H1 (cell line): ENCODE results near the gene GPSM3. TPM values are rescaled to one million over a fixed set of nuclear protein-coding genes. Genes with fewer than 3 reads are reported as not detected.

Experiments
- CTCF ChIA-PET: fragments of 300-600 bp; sonication (Branson Sonifier 250); formaldehyde crosslinking; loops from one replicate; lab custom pipeline; 2021; ENCODE audit not compliant: partially characterized antibody; lab: Charles Lee
- POLR2A ChIA-PET: fragments of 300-600 bp; sonication (Branson Sonifier 250); formaldehyde crosslinking; loops from one replicate; lab custom pipeline; 2021; ENCODE audit warnings: inconsistent platforms; ENCODE audit not compliant: partially characterized antibody; lab: Charles Lee
- DNase-seq, 2 experiments: peaks; one replicate each; pipeline versions ENCODE4 v3.0.0 to v3.0.0-alpha.2; 2010 to 2022; ENCODE audit warnings: low spot score in 2 of 2, low read depth in 1 of 2, mixed read lengths in 1 of 2
- FAIRE-seq: peaks from 2 replicates; lab custom pipeline; 2011; peaks lifted over from hg19 to GRCh38; lab: Jason Lieb, UNC
- H2AFZ ChIP-seq: 2 replicates; pipeline ENCODE4 v1.8.1; 2012; ENCODE audit warnings: low read length, inconsistent platforms
- H2AK5ac ChIP-seq: 2 replicates; pipeline ENCODE4 v1.6.1; 2013; ENCODE audit warnings: low read depth, low read length
- H2BK120ac ChIP-seq: replicated peaks from 2 replicates; pipeline ENCODE3; 2013; ENCODE audit warnings: low read depth, low read length, inconsistent platforms
- H2BK12ac ChIP-seq: 2 replicates; pipeline ENCODE4 v1.6.1; 2013; ENCODE audit warnings: low read depth, low read length
- H2BK15ac ChIP-seq: 2 replicates; pipeline ENCODE4 v1.6.1; 2013; ENCODE audit warnings: low read length
- H2BK20ac ChIP-seq: 2 replicates; pipeline ENCODE4 v1.6.1; 2013; ENCODE audit warnings: low read length
- H2BK5ac ChIP-seq: 2 replicates; pipeline ENCODE4 v1.6.1; 2013; ENCODE audit warnings: low read depth, low read length
- H3K14ac ChIP-seq: 2 replicates; pipeline ENCODE4 v1.6.1; 2013; ENCODE audit warnings: inconsistent platforms; ENCODE audit not compliant: insufficient read length
- H3K18ac ChIP-seq: 2 replicates; pipeline ENCODE4 v1.6.1; 2013; ENCODE audit warnings: low read length; ENCODE audit errors: extremely low read depth
- H3K23ac ChIP-seq: 2 replicates; pipeline ENCODE4 v1.6.1; 2013; ENCODE audit warnings: inconsistent platforms; ENCODE audit not compliant: insufficient read length
- H3K23me2 ChIP-seq: 2 replicates; pipeline ENCODE4 v1.6.1; 2013; ENCODE audit warnings: low read depth, low read length
- H3K27ac ChIP-seq: 2 replicates; pipeline ENCODE4 v1.6.1; 2011; ENCODE audit warnings: low read depth, low read length, inconsistent platforms
- H3K27me3 ChIP-seq, 4 experiments: replicated peaks in 1 of 4; 1 replicate in 1 of 4; 2 replicates in 3 of 4; pipeline versions ENCODE4 v1.6.1 to v1.8.1; 2011 to 2013; ENCODE audit warnings: low read length in 3 of 4, mild to moderate bottlenecking in 3 of 4, inconsistent platforms in 2 of 4, mixed read lengths in 2 of 4, moderate library complexity in 1 of 4; ENCODE audit not compliant: control insufficient read depth in 3 of 4, insufficient read depth in 3 of 4; ENCODE audit errors: extremely low read depth in 1 of 4
- H3K36me3 ChIP-seq, 4 experiments: 2 replicates each; pipeline versions ENCODE4 v1.6.1 to v1.8.1; 2011 to 2013; ENCODE audit warnings: mild to moderate bottlenecking in 4 of 4, low read length in 3 of 4, moderate library complexity in 2 of 4, control low read depth in 1 of 4, inconsistent platforms in 1 of 4; ENCODE audit not compliant: insufficient read depth in 4 of 4, control insufficient read depth in 2 of 4
- H3K4ac ChIP-seq: replicated peaks from 2 replicates; pipeline ENCODE3; 2013; ENCODE audit warnings: low read length, low read depth, mixed read lengths, inconsistent platforms; ENCODE audit not compliant: insufficient read length
- H3K4me1 ChIP-seq, 4 experiments: replicated peaks in 1 of 4; 1 replicate in 1 of 4; 2 replicates in 3 of 4; pipeline versions ENCODE4 v1.6.1 to v1.8.1; 2011 to 2013; ENCODE audit warnings: low read length in 3 of 4, inconsistent platforms in 2 of 4, mixed read lengths in 1 of 4; ENCODE audit not compliant: insufficient read depth in 4 of 4, control insufficient read depth in 3 of 4
- H3K4me2 ChIP-seq, 2 experiments: 2 replicates each; pipeline versions ENCODE4 v1.6.1 to v1.8.1; 2011 to 2013; ENCODE audit warnings: low read depth in 2 of 2, low read length in 2 of 2, control low read depth in 1 of 2, inconsistent platforms in 1 of 2, mild to moderate bottlenecking in 1 of 2; ENCODE audit not compliant: insufficient read depth in 1 of 2
- H3K4me3 ChIP-seq, 4 experiments: fragments of 200-600, 300-600 bp in 1 of 4; sonication (generic), shearing (Covaris generic), sonication (Bioruptor Twin) in 1 of 4; 2 replicates each; pipeline versions ENCODE4 v1.5.1 to v1.8.1; 2011 to 2016; ENCODE audit warnings: low read length in 4 of 4, low read depth in 3 of 4, control low read depth in 2 of 4, inconsistent platforms in 2 of 4, mild to moderate bottlenecking in 2 of 4, mixed read lengths in 1 of 4, moderate library complexity in 1 of 4; ENCODE audit not compliant: insufficient read depth in 2 of 4; ENCODE audit errors: extremely low read depth in 1 of 4
- H3K56ac ChIP-seq: replicated peaks from 2 replicates; pipeline ENCODE3; 2013; ENCODE audit warnings: low read depth, mild to moderate bottlenecking, mixed read lengths, low read length, inconsistent platforms; ENCODE audit not compliant: insufficient read length
- H3K79me1 ChIP-seq: 2 replicates; pipeline ENCODE4 v1.6.1; 2013; ENCODE audit warnings: low read depth, low read length, control low read depth
- H3K79me2 ChIP-seq, 2 experiments: 2 replicates each; pipeline versions ENCODE4 v1.6.1 to v1.8.1; 2012 to 2013; ENCODE audit warnings: low read length in 2 of 2, mild to moderate bottlenecking in 2 of 2, inconsistent platforms in 1 of 2; ENCODE audit not compliant: insufficient read depth in 2 of 2, control insufficient read depth in 1 of 2
- H3K9ac ChIP-seq, 4 experiments: replicated peaks in 1 of 4; 1 replicate in 1 of 4; 2 replicates in 3 of 4; pipeline versions ENCODE4 v1.6.1 to v1.8.1; 2011 to 2013; ENCODE audit warnings: low read depth in 3 of 4, low read length in 3 of 4, control low read depth in 2 of 4, mild to moderate bottlenecking in 2 of 4, moderate library complexity in 2 of 4, inconsistent platforms in 1 of 4; ENCODE audit errors: extremely low read depth in 1 of 4
- H3K9me3 ChIP-seq, 2 experiments: 2 replicates each; pipeline versions ENCODE4 v1.6.1 to v1.8.1; 2012 to 2013; ENCODE audit warnings: mild to moderate bottlenecking in 2 of 2, moderate library complexity in 2 of 2, control low read depth in 1 of 2, inconsistent platforms in 1 of 2, low read depth in 1 of 2, low read length in 1 of 2, mixed read lengths in 1 of 2; ENCODE audit not compliant: insufficient read depth in 2 of 2
- H4K20me1 ChIP-seq, 2 experiments: replicated peaks in 1 of 2; 2 replicates each; pipeline versions ENCODE3 to v1.8.1; 2011 to 2013; ENCODE audit warnings: inconsistent platforms in 2 of 2, low read length in 2 of 2, mild to moderate bottlenecking in 1 of 2; ENCODE audit not compliant: insufficient read depth in 2 of 2, control insufficient read depth in 1 of 2
- H4K5ac ChIP-seq: 2 replicates; pipeline ENCODE4 v1.6.1; 2013; ENCODE audit warnings: low read length, low read depth, mixed read lengths, inconsistent platforms; ENCODE audit not compliant: insufficient read length
- H4K8ac ChIP-seq: 2 replicates; pipeline ENCODE4 v1.8.0; 2013; ENCODE audit warnings: mild to moderate bottlenecking, moderate library complexity, low read length, inconsistent platforms; ENCODE audit not compliant: insufficient read depth; ENCODE audit errors: extremely low read depth
- H4K91ac ChIP-seq: replicated peaks from 2 replicates; pipeline ENCODE3; 2013; ENCODE audit warnings: low read length, mixed read lengths, inconsistent platforms; ENCODE audit not compliant: insufficient read length
- CHD2 ChIP-seq: IDR thresholded peaks from 2 replicates; pipeline ENCODE4 v1.6.1; 2012; ENCODE audit warnings: low read length, improper control_type of control experiment
- CTCF ChIP-seq, 3 experiments: IDR thresholded peaks; 1 replicate in 2 of 3; 2 replicates in 1 of 3; pipeline versions ENCODE4 v1.5.1 to v1.6.1; 2011; ENCODE audit warnings: low read length in 3 of 3, mild to moderate bottlenecking in 3 of 3, inconsistent platforms in 2 of 3, low read depth in 1 of 3, moderate library complexity in 1 of 3; ENCODE audit not compliant: insufficient read depth in 1 of 3; ENCODE audit errors: control extremely low read depth in 1 of 3
- JUN ChIP-seq: IDR thresholded peaks from 2 replicates; pipeline ENCODE4 v1.6.1; 2011; ENCODE audit warnings: low read depth, mild to moderate bottlenecking, improper control_type of control experiment, low read length
- POLR2A ChIP-seq, 2 experiments: IDR thresholded peaks; 1 replicate in 1 of 2; 2 replicates in 1 of 2; pipeline ENCODE4 v1.6.1; 2011; ENCODE audit warnings: low read depth in 2 of 2, low read length in 2 of 2, mild to moderate bottlenecking in 2 of 2; ENCODE audit errors: control extremely low read depth in 1 of 2
- RAD21 ChIP-seq, 2 experiments: IDR thresholded peaks in 1 of 2; conservative IDR thresholded peaks in 1 of 2; 2 replicates each; pipeline ENCODE4 v1.6.1; 2011; ENCODE audit warnings: low read depth in 2 of 2, low read length in 2 of 2, improper control_type of control experiment in 1 of 2, inconsistent platforms in 1 of 2, mild to moderate bottlenecking in 1 of 2, moderate library complexity in 1 of 2
- SP2 ChIP-seq: IDR thresholded peaks from 2 replicates; pipeline ENCODE4 v1.6.1; 2012; ENCODE audit warnings: mild to moderate bottlenecking, low read length, inconsistent platforms
- TAF1 ChIP-seq: IDR thresholded peaks from 2 replicates; pipeline ENCODE4 v1.6.1; 2011; ENCODE audit warnings: mild to moderate bottlenecking, low read depth, low read length
- TEAD4 ChIP-seq: IDR thresholded peaks from 2 replicates; pipeline ENCODE4 v1.6.1; 2012; ENCODE audit warnings: low read depth, low read length, inconsistent platforms, mixed read lengths
- WGBS, 2 experiments: shearing (Covaris generic) in 1 of 2; methylation state at CpG; one replicate each; pipeline versions ENCODE4 v1.1.6 to v1.1.7; 2013 to 2015; ENCODE audit warnings: low lambda C conversion rate in 2 of 2, mixed read lengths in 2 of 2, inconsistent platforms in 1 of 2, low coverage in 1 of 2, missing lambda C conversion rate in 1 of 2; ENCODE audit not compliant: insufficient replicate concordance in 2 of 2, insufficient coverage in 1 of 2, insufficient read length in 1 of 2; ENCODE audit errors: extremely low coverage in 1 of 2, missing lambda C conversion rate in 1 of 2; 5-methylcytosine and 5-hydroxymethylcytosine counted together
- polyA plus RNA-seq, 7 experiments: library from polyadenylated mRNA; depleted of rRNA in 3 of 7; stranded (reverse) in 5 of 7; unstranded in 2 of 7; fragments of >200 nt in 5 of 7; fragments of 200-250 nt in 2 of 7; gene quantifications; 1 replicate in 5 of 7; 2 replicates in 1 of 7; 4 replicates in 1 of 7; pipeline versions ENCODE4 v1.2.1 to v1.2.3, GENCODE V29; 2011 to 2013; ENCODE audit warnings: missing spikeins in 2 of 7, mixed read lengths in 2 of 7
- total RNA-seq: library from RNA; stranded (reverse); fragmentation: NEBNext Ultra II Directional; extraction: Animal tissue kit (Norgen Biotek cat#: 25700); gene quantifications from 2 replicates; pipeline ENCODE4 v1.2.1, GENCODE V29; 2021

The GPSM3 gene
- total and polyA plus RNA-seq, 2 of the 8 experiments (the other 6 are each of a cell fraction or from before 2014, with no cell fraction given) = 6.6 to 9.8 TPM

GRCh38 chr6:32194825-32195651 lies 2.6 kb upstream of the GPSM3 start:
- Histone ChIP-seq H2AK5ac (peak overlapping the region; percentile 97), H3K79me1 (no peaks in the 10 kb centered on the region; the same call in 1 of the 2 replicates), H3K14ac (no peak overlapping the region), H2BK15ac (no peak overlapping the region), H3K23me2 (peaks cover 7% of the 10 kb centered on the region; the same call in 1 of the 2 replicates), H3K4me3 (peak overlapping the region; percentile 36 to 61 (median 58); a peak in 7 of 8 replicates), H3K4ac (peak overlapping the region; percentile 61), H3K79me2 (no peaks in the 10 kb centered on the region; a peak in 1 of 4 replicates), H4K5ac (peak overlapping the region; percentile 24), H2AFZ (no peak overlapping the region), H3K9me3 (no peaks in the 10 kb centered on the region), H2BK20ac (no peak overlapping the region), H3K36me3 (no peaks in the 10 kb centered on the region), H3K4me1 (peaks cover 8 to 42% (median 24%) of the 10 kb centered on the region in 4 experiments), H3K9ac (peak overlapping the region in 3 of 4 experiments; percentile 62 to 67 (median 63); a peak in 6 of 7 replicates), H3K56ac (peak overlapping the region; percentile 70), H2BK12ac (peak overlapping the region; percentile 76; the same call in 1 of the 2 replicates), H4K20me1 (no peaks in the 10 kb centered on the region), H3K23ac (no peak overlapping the region), H3K18ac (peak overlapping the region; percentile 95), H3K27ac (peak overlapping the region; percentile 86), H2BK120ac (peak overlapping the region; percentile 94), H2BK5ac (peak overlapping the region; percentile 86), H4K91ac (peak overlapping the region; percentile 67), H3K4me2 (peak overlapping the region; percentile 77 to 89), H4K8ac (no peak overlapping the region), H3K27me3 (no peaks in the 10 kb centered on the region)
- DNase-seq (no peak), FAIRE-seq (peak; percentile 69)
- ChIA-PET CTCF (interaction anchor here (0.6 to 1.3 kb wide), 8 partner anchors 15 to 521 kb away, joined by 3 to 5 read pairs (median 3); no protein-coding TSS in a partner anchor), POLR2A (interaction anchor here (0.6 to 13.3 kb wide), 17 partner anchors 9 to 777 kb away, joined by 3 to 194 read pairs (median 4); partner anchors contain the start of genes AGPAT1, ATF6B, DXO and FKBPL)
- WGBS, 2 experiments = 23% methylated on average over 13 of the region's 15 CpGs; no CpG with 5 or more reads in 1 of the 2 experiments
- no peak for TF ChIP-seq SP2
- no peak for TF ChIP-seq CHD2
- no peak for TF ChIP-seq JUN
- 0 out of 2 replicates have a peak, but pooled peaks have one; percentile 22 for TF ChIP-seq TAF1
- no peak; a peak in 1 of 3 replicates for TF ChIP-seq POLR2A (IDR thresholded peaks at IDR 0.05; ENCODE audit: control extremely low read depth in 1 of 2, low read depth in 2 of 2, low read length in 2 of 2)
- TF ChIP-seq CTCF (IDR thresholded peaks at IDR 0.05; ENCODE audit: control extremely low read depth in 1 of 3, insufficient read depth in 1 of 3, low read depth in 1 of 3, low read length in 3 of 3) = peak in 2 of 3 experiments; percentile 57 to 67; a peak in 3 of 4 replicates
- TF ChIP-seq TEAD4 = peak; percentile 72
- TF ChIP-seq RAD21 (IDR thresholded peaks at IDR 0.05 in 1 of 2, conservative IDR thresholded peaks at IDR 0.05 in 1 of 2; ENCODE audit: low read depth in 2 of 2, low read length in 2 of 2) = peak in 1 of 2 experiments; percentile 41; a peak in 2 of 4 replicates
